ENCODE data around the gene LRRC51. TPM values are rescaled to one million over a fixed set of nuclear protein-coding genes. Genes with fewer than 3 reads are reported as not detected.
"Not testable (repeated sequence)": the region's sequence is repeated elsewhere in the genome, so short reads cannot be mapped to it uniquely, and the experiment has no call there.

Gene LRRC51
- total and polyA plus RNA-seq, 2 donors (not counting 1 experiment from before 2014, with no cell fraction given) = 1.4 to 7.7 TPM

DNA sequence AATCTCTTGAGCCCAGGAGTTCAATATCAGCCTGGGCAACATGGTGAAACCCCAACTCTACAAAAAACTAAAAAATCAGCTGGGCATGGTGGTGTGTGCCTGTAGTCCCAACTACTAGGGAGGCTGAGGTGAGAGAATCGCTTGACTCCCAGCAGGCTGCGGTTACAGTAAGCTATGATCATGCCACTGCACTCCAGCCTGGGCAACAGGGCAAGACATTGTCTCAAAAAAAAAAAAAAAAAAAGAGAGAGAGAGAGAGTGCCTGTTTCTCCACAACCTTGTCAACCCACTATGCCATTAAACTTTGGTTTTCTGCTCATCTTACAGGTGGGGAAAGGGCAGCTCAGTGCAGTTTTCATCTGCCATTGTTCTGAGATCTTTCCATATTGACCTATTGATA, 60.0 kb downstream of the LRRC51 start:
- no peak overlapping the region for H3K4me3 ChIP-seq (ENCODE audit: control extremely low read depth in 1 of 5, extremely low read depth in 1 of 5, insufficient read depth in 1 of 5, low read depth in 2 of 5, low read length in 4 of 5)
- no peak overlapping the region for H3K27ac ChIP-seq (ENCODE audit: low read length in 2 of 2)
- H3K9me3 Mint-ChIP-seq (ENCODE audit: insufficient read depth) = no peaks in the 10 kb centered on the region
- no peak overlapping the region for H3K9ac ChIP-seq (ENCODE audit: low read length)
- H2AFZ ChIP-seq (ENCODE audit: insufficient read depth, low read depth, low read length, poor library complexity, severe bottlenecking) = no peak overlapping the region
- H3K36me3 ChIP-seq (replicated peaks in 1 of 2; ENCODE audit: control extremely low read depth in 1 of 2, control insufficient read depth in 1 of 2, extremely low read depth in 1 of 2, insufficient read depth in 2 of 2, low read length in 1 of 2) = no peaks in the 10 kb centered on the region
- no peak overlapping the region for H3K4me3 Mint-ChIP-seq
- TF ChIP-seq, protein P1, sequence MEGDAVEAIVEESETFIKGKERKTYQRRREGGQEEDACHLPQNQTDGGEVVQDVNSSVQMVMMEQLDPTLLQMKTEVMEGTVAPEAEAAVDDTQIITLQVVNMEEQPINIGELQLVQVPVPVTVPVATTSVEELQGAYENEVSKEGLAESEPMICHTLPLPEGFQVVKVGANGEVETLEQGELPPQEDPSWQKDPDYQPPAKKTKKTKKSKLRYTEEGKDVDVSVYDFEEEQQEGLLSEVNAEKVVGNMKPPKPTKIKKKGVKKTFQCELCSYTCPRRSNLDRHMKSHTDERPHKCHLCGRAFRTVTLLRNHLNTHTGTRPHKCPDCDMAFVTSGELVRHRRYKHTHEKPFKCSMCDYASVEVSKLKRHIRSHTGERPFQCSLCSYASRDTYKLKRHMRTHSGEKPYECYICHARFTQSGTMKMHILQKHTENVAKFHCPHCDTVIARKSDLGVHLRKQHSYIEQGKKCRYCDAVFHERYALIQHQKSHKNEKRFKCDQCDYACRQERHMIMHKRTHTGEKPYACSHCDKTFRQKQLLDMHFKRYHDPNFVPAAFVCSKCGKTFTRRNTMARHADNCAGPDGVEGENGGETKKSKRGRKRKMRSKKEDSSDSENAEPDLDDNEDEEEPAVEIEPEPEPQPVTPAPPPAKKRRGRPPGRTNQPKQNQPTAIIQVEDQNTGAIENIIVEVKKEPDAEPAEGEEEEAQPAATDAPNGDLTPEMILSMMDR (IDR thresholded peaks at IDR 0.05) = no peak
- TF ChIP-seq EZH2 (IDR thresholded peaks at IDR 0.05; ENCODE audit: borderline replicate concordance, insufficient read depth, low read depth, low read length, poor library complexity, severe bottlenecking) = no peak
- peaks cover 19% of the 10 kb centered on the region for H3K27me3 Mint-ChIP-seq
- ChIA-PET CTCF (interaction anchor here (1.0 to 4.1 kb wide), 2 partner anchors 115 to 306 kb away, joined by 3 to 28 read pairs; no protein-coding TSS in a partner anchor), POLR2A (interaction anchor here (0.7 kb wide), 1 partner anchor 39 kb away, joined by 7 read pairs; no protein-coding TSS in a partner anchor)
- no peaks in the 10 kb centered on the region for H3K4me1 ChIP-seq (ENCODE audit: control insufficient read depth in 2 of 2, insufficient read depth in 2 of 2, low read length in 2 of 2)
- no peaks in the 10 kb centered on the region for H4K20me1 ChIP-seq (ENCODE audit: control insufficient read depth, insufficient read depth, low read length, poor library complexity, severe bottlenecking)
- no peaks in the 10 kb centered on the region for H3K4me1 Mint-ChIP-seq
- intact Hi-C loops (cut with micrococcal nuclease) = loop anchor here (5.0 kb wide), 1 partner anchor 38 kb away; the partner anchor contains the start of gene LAMTOR1
- peaks cover 0 to 3% (median 0%) of the 10 kb centered on the region in 4 experiments for H3K27me3 ChIP-seq (replicated peaks in 1 of 4; ENCODE audit: control extremely low read depth in 1 of 4, control insufficient read depth in 3 of 4, insufficient read depth in 4 of 4, low read length in 3 of 4)
- ATAC-seq (ENCODE audit: low read depth) (no peak), DNase-seq (no peak)
- H3K4me2 ChIP-seq (replicated peaks; ENCODE audit: low read depth, low read length, poor library complexity, severe bottlenecking) = no peak overlapping the region
- WGBS (ENCODE audit: insufficient coverage) = no CpG with 5 or more reads among the region's 2 CpGs
- H3K27ac Mint-ChIP-seq = no peak overlapping the region
- no peaks in the 10 kb centered on the region for H3K79me2 ChIP-seq (ENCODE audit: control insufficient read depth, insufficient read depth, low read length)
- H3K9me3 ChIP-seq (ENCODE audit: control extremely low read depth in 1 of 3, control insufficient read depth in 2 of 3, insufficient read depth in 1 of 3, low read length in 2 of 3) = no peaks in the 10 kb centered on the region

DNA sequence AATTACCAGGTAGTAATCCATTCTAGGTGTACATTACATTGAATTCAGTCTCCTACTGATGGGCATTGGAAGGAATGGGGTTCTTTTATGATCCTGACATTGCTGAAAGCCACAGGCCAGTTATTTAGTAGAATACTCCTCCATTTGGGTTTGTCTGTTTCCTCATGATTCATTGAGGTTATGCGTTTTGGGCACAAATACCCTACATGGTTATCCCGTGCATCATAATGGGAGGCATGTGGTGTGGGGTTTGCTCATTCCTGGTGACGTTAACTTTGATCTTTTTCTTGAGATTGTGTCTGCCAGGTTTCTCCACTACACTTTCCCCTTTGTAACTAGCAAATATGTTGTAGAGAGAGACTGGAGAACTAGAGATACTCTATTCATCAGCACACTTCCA, 60.4 kb downstream of the LRRC51 start:
- DNase-seq (no peak), ATAC-seq (ENCODE audit: low read depth) (no peak)
- Mint-ChIP-seq H3K4me3 (no peak overlapping the region), H3K27me3 (peaks cover 19% of the 10 kb centered on the region), H3K9me3 (ENCODE audit: insufficient read depth) (no peaks in the 10 kb centered on the region), H3K4me1 (no peaks in the 10 kb centered on the region), H3K27ac (no peak overlapping the region)
- no peaks in the 10 kb centered on the region for H4K20me1 ChIP-seq (ENCODE audit: control insufficient read depth, insufficient read depth, low read length, poor library complexity, severe bottlenecking)
- H3K36me3 ChIP-seq (replicated peaks in 1 of 2; ENCODE audit: control extremely low read depth in 1 of 2, control insufficient read depth in 1 of 2, extremely low read depth in 1 of 2, insufficient read depth in 2 of 2, low read length in 1 of 2) = no peaks in the 10 kb centered on the region
- no peak overlapping the region for H2AFZ ChIP-seq (ENCODE audit: insufficient read depth, low read depth, low read length, poor library complexity, severe bottlenecking)
- H3K27ac ChIP-seq (ENCODE audit: low read length in 2 of 2) = no peak overlapping the region
- no peaks in the 10 kb centered on the region for H3K79me2 ChIP-seq (ENCODE audit: control insufficient read depth, insufficient read depth, low read length)
- WGBS (ENCODE audit: insufficient coverage) = no CpG with 5 or more reads among the region's 3 CpGs
- no peak overlapping the region for H3K4me3 ChIP-seq (ENCODE audit: control extremely low read depth in 1 of 5, extremely low read depth in 1 of 5, insufficient read depth in 1 of 5, low read depth in 2 of 5, low read length in 4 of 5)
- no peak overlapping the region for H3K9ac ChIP-seq (ENCODE audit: low read length)
- intact Hi-C loops (cut with micrococcal nuclease) = loop anchor here (5.0 kb wide), 1 partner anchor 39 kb away; the partner anchor contains the start of gene LAMTOR1
- H3K27me3 ChIP-seq (replicated peaks in 1 of 4; ENCODE audit: control extremely low read depth in 1 of 4, control insufficient read depth in 3 of 4, insufficient read depth in 4 of 4, low read length in 3 of 4) = peaks cover 0 to 3% (median 0%) of the 10 kb centered on the region in 4 experiments
- no peaks in the 10 kb centered on the region for H3K4me1 ChIP-seq (ENCODE audit: control insufficient read depth in 2 of 2, insufficient read depth in 2 of 2, low read length in 2 of 2)
- ChIA-PET POLR2A (interaction anchor here (0.7 kb wide), 1 partner anchor 38 kb away, joined by 7 read pairs; no protein-coding TSS in a partner anchor), CTCF (interaction anchor here (1.0 to 4.1 kb wide), 2 partner anchors 116 to 306 kb away, joined by 3 to 28 read pairs; no protein-coding TSS in a partner anchor)
- H3K9me3 ChIP-seq (ENCODE audit: control extremely low read depth in 1 of 3, control insufficient read depth in 2 of 3, insufficient read depth in 1 of 3, low read length in 2 of 3) = no peaks in the 10 kb centered on the region
- TF ChIP-seq EZH2 (IDR thresholded peaks at IDR 0.05; ENCODE audit: borderline replicate concordance, insufficient read depth, low read depth, low read length, poor library complexity, severe bottlenecking) = no peak
- TF ChIP-seq, protein P1 (IDR thresholded peaks at IDR 0.05) = no peak
- H3K4me2 ChIP-seq (replicated peaks; ENCODE audit: low read depth, low read length, poor library complexity, severe bottlenecking) = no peak overlapping the region

DNA sequence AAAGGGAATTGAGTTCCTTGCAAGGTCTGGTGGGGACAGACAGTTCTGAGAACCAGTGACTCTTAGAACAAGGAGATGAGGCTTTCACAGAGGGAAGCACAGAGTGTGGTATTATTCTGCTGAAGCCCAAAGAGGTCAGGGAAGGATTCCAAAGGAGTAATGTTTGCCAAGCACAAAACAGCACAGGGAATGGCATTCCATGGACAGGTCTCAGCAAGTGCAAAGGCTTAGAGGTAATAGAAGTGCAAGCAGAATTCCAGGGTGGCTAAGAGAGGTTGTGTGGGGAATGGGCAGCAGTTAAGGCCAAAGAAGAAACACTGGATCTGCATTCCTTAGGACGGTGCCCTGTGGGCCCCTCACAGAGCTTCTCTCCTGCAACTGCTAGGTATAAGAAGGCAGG, 61.4 kb downstream of the LRRC51 start:
- H3K4me1 Mint-ChIP-seq = not testable (repeated sequence)

More for the DNA sequence above, 61.4 kb downstream of the LRRC51 start:
- H3K9me3 Mint-ChIP-seq (ENCODE audit: insufficient read depth); H3K27ac ChIP-seq (ENCODE audit: low read length in 2 of 2); H4K20me1 ChIP-seq (ENCODE audit: control insufficient read depth, insufficient read depth, low read length, poor library complexity, severe bottlenecking); H3K27ac Mint-ChIP-seq; H3K79me2 ChIP-seq (ENCODE audit: control insufficient read depth, insufficient read depth, low read length); H3K4me2 ChIP-seq (replicated peaks; ENCODE audit: low read depth, low read length, poor library complexity, severe bottlenecking); H3K4me3 ChIP-seq (ENCODE audit: control extremely low read depth in 1 of 5, extremely low read depth in 1 of 5, insufficient read depth in 1 of 5, low read depth in 2 of 5, low read length in 4 of 5); POLR2A ChIA-PET; H3K9ac ChIP-seq (ENCODE audit: low read length); ATAC-seq (ENCODE audit: low read depth); DNase-seq; H3K36me3 ChIP-seq (replicated peaks in 1 of 2; ENCODE audit: control extremely low read depth in 1 of 2, control insufficient read depth in 1 of 2, extremely low read depth in 1 of 2, insufficient read depth in 2 of 2, low read length in 1 of 2); H3K4me1 ChIP-seq (ENCODE audit: control insufficient read depth in 2 of 2, insufficient read depth in 2 of 2, low read length in 2 of 2); H3K9me3 ChIP-seq (ENCODE audit: control extremely low read depth in 1 of 3, control insufficient read depth in 2 of 3, insufficient read depth in 1 of 3, low read length in 2 of 3); H2AFZ ChIP-seq (ENCODE audit: insufficient read depth, low read depth, low read length, poor library complexity, severe bottlenecking); H3K27me3 ChIP-seq (replicated peaks in 1 of 4; ENCODE audit: control extremely low read depth in 1 of 4, control insufficient read depth in 3 of 4, insufficient read depth in 4 of 4, low read length in 3 of 4); H3K4me3 Mint-ChIP-seq: not testable (repeated sequence)
- CTCF ChIA-PET = interaction anchor here (4.1 kb wide), 1 partner anchor 117 kb away, joined by 28 read pairs; no protein-coding TSS in a partner anchor
- intact Hi-C loops (cut with micrococcal nuclease) = loop anchor here (5.0 kb wide), 1 partner anchor 40 kb away; the partner anchor contains the start of gene LAMTOR1
- 100% methylated on average over 1 of the region's 1 CpG for WGBS (ENCODE audit: insufficient coverage)
- peaks cover 19% of the 10 kb centered on the region for H3K27me3 Mint-ChIP-seq
